Smooth muscle cell (in vitro differentiated cells): Measurements from ENCODE around the gene SPDYE17. TPM values are rescaled to one million over a fixed set of nuclear protein-coding genes. Genes with fewer than 3 reads are reported as not detected.
"Not testable (repeated sequence)": the region's sequence is repeated elsewhere in the genome, so short reads cannot be mapped to it uniquely, and the experiment has no call there.

Experiments used
- DNase-seq: peaks from one replicate; lab custom pipeline; 2025; ENCODE audit not compliant: unreplicated experiment; lab: John Stamatoyannopoulos, UW
- H2AFZ ChIP-seq: fragments of 200-600 bp; sonication (generic); 2 replicates; pipeline ENCODE4 v1.6.0; 2016; ENCODE audit warnings: antibody characterized with exemption, low read depth, mild to moderate bottlenecking
- H3F3A ChIP-seq: fragments of 200-600 bp; sonication (generic); 2 replicates; pipeline ENCODE4 v1.6.0; 2017; ENCODE audit warnings: antibody characterized with exemption, low read depth
- H3K27ac ChIP-seq: fragments of 200-600 bp; sonication (generic); 2 replicates; pipeline ENCODE4 v1.5.1; 2016; ENCODE audit warnings: low read depth, mild to moderate bottlenecking
- H3K27me3 ChIP-seq: fragments of 200-600 bp; sonication (generic); 2 replicates; pipeline ENCODE4 v1.6.1; 2016; ENCODE audit warnings: low read depth, mild to moderate bottlenecking
- H3K36me3 ChIP-seq: fragments of 200-600 bp; sonication (generic); 2 replicates; pipeline ENCODE4 v1.5.1; 2016; ENCODE audit warnings: low read depth
- H3K4me1 ChIP-seq: fragments of 200-600 bp; sonication (generic); 2 replicates; pipeline ENCODE4 v1.5.1; 2016; ENCODE audit warnings: low read depth
- H3K4me2 ChIP-seq: fragments of 200-600 bp; sonication (generic); 2 replicates; pipeline ENCODE4 v1.6.0; 2016; ENCODE audit warnings: mild to moderate bottlenecking
- H3K4me3 ChIP-seq: fragments of 200-600 bp; sonication (generic); 2 replicates; pipeline ENCODE4 v1.5.1; 2016; ENCODE audit warnings: mild to moderate bottlenecking
- H3K79me2 ChIP-seq: fragments of 200-600 bp; sonication (generic); 2 replicates; pipeline ENCODE4 v1.6.0; 2016; ENCODE audit warnings: low read depth, mild to moderate bottlenecking
- H3K9ac ChIP-seq: fragments of 200-600 bp; sonication (generic); 2 replicates; pipeline ENCODE4 v1.6.0; 2016; ENCODE audit warnings: low read depth
- H3K9me3 ChIP-seq: fragments of 200-600 bp; sonication (generic); replicated peaks from 2 replicates; pipeline ENCODE4 v1.5.1; 2016; ENCODE audit warnings: low read depth
- H4K20me1 ChIP-seq: fragments of 200-600 bp; sonication (generic); 2 replicates; pipeline ENCODE4 v1.6.0; 2016; ENCODE audit warnings: low read depth
- WGBS: methylation state at CpG from one replicate; pipeline ENCODE4 v1.1.7; 2016; ENCODE audit warnings: low lambda C conversion rate; 5-methylcytosine and 5-hydroxymethylcytosine counted together
- polyA plus RNA-seq: library from polyadenylated mRNA; unstranded; fragments of >200 nt; fragmentation: Nextera tagmentation; extraction: Ambion mirVana; gene quantifications from 2 replicates; pipeline ENCODE4 v1.2.1, GENCODE V29; 2016
- total RNA-seq: library from RNA; depleted of rRNA; stranded (reverse); fragments of >200 nt; gene quantifications from 2 replicates; pipeline ENCODE4 v1.2.3, GENCODE V29; 2014

SPDYE17 gene
- total and polyA plus RNA-seq, 2 experiments from 2014 or later = not detected

DNA sequence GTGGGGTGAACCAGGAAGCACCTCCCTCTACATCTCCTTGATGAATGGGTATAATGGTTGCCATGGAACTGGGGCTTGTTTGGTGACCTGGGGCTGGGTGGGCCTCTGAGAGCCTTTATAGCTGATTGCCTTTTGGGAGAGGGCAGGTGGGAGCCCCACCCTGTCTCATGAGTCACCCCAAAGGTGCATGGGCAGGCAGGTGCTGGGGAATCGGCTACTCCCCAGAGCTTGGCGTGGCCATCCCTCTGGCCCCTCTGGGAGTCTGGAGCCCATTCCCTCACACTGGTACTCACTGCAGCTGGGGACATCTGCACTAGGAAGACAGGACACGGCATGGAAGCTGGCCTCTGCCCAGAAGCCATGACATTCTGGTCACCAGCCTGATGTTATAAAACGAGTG lies 30.4 kb upstream of the SPDYE17 start, which contains the start of gene SPDYE18:
Gene SPDYE18, minus strand, starts transcription at position 2 of the 400 bp plus-strand sequence. CDS start 2,046 bp downstream, outside the sequence.
- not testable (repeated sequence) for H4K20me1 ChIP-seq, H3K4me1 ChIP-seq, H3K4me2 ChIP-seq, H3K9me3 ChIP-seq, H3F3A ChIP-seq, H3K27me3 ChIP-seq, H3K27ac ChIP-seq, H3K36me3 ChIP-seq, H2AFZ ChIP-seq, H3K79me2 ChIP-seq, H3K4me3 ChIP-seq, DNase-seq, H3K9ac ChIP-seq
- 95% methylated on average over 4 of the region's 4 CpGs for WGBS

DNA sequence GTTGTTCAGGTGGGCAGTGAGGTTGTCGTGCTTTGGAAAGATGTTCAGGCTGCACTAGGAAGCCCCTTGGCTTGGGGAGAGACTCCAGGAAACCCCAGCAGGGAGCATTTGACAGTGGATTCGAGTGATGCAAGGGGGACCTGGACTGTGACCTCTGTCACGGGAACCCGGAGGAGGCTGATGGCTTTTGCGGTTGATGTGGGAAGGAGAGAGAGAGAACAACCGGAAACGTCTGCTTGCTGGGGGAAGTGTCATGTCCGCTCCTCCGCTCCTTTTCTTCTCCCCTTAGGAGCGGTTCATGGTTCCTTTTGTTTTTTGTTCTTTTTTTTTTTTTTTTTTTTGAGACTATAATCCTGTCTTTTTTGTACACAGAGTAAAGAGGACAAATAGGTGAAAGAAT lies 5.8 kb downstream of the SPDYE17 start:
- not testable (repeated sequence) for H2AFZ ChIP-seq, H3K36me3 ChIP-seq, H3K4me2 ChIP-seq, H3K79me2 ChIP-seq, H3K4me3 ChIP-seq, H4K20me1 ChIP-seq, H3F3A ChIP-seq, H3K27ac ChIP-seq, H3K9me3 ChIP-seq, DNase-seq, H3K4me1 ChIP-seq, H3K9ac ChIP-seq, H3K27me3 ChIP-seq
- 98% methylated on average over 9 of the region's 10 CpGs for WGBS

DNA sequence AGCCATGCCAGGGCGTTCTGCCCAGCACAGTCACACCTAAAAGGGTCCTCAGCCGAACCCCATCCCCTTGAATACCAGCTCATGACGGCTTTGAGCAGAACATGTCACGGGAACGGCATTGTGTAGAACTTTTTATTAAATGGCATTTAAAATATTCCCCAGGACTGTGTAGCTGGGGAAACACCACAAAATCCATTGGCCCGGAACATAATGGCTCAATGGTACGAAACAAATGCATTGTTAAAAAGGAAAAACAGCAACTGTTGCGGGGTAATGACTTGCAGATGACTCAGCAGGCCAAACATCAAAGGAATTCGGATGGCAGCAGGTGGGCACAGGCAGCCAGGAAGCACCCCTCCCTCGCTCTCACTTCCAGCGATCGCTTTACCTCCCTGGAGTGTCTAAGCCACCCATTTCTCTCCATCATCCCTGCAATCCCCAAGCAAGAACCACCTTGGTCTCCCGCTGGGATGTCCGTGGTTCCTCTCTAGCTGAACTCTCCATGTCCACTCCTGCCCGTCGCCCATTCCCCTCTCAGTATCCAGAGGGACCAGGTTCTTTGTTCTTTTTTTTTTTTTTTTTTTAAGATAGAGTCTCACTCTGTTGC lies 22.0 kb downstream of the SPDYE17 start:
- not testable (repeated sequence) for H3K79me2 ChIP-seq, H3K4me1 ChIP-seq, H3K27me3 ChIP-seq, H3K9me3 ChIP-seq, H3F3A ChIP-seq, H3K36me3 ChIP-seq, H3K9ac ChIP-seq, DNase-seq, H2AFZ ChIP-seq, H3K4me3 ChIP-seq, H4K20me1 ChIP-seq, H3K27ac ChIP-seq, H3K4me2 ChIP-seq
- WGBS = 57% methylated on average over 13 of the region's 16 CpGs

- not testable (repeated sequence) for H2AFZ ChIP-seq, H3K4me1 ChIP-seq, H3K27ac ChIP-seq, H3K79me2 ChIP-seq, H3F3A ChIP-seq, DNase-seq, H3K9me3 ChIP-seq, H3K4me2 ChIP-seq, H3K27me3 ChIP-seq, H4K20me1 ChIP-seq, H3K36me3 ChIP-seq, H3K9ac ChIP-seq, H3K4me3 ChIP-seq
- 87% methylated on average over 9 of the region's 10 CpGs for WGBS
Measured at GRCh38 chr7:77008000-77008399, 24.2 kb downstream of the SPDYE17 start.

DNA sequence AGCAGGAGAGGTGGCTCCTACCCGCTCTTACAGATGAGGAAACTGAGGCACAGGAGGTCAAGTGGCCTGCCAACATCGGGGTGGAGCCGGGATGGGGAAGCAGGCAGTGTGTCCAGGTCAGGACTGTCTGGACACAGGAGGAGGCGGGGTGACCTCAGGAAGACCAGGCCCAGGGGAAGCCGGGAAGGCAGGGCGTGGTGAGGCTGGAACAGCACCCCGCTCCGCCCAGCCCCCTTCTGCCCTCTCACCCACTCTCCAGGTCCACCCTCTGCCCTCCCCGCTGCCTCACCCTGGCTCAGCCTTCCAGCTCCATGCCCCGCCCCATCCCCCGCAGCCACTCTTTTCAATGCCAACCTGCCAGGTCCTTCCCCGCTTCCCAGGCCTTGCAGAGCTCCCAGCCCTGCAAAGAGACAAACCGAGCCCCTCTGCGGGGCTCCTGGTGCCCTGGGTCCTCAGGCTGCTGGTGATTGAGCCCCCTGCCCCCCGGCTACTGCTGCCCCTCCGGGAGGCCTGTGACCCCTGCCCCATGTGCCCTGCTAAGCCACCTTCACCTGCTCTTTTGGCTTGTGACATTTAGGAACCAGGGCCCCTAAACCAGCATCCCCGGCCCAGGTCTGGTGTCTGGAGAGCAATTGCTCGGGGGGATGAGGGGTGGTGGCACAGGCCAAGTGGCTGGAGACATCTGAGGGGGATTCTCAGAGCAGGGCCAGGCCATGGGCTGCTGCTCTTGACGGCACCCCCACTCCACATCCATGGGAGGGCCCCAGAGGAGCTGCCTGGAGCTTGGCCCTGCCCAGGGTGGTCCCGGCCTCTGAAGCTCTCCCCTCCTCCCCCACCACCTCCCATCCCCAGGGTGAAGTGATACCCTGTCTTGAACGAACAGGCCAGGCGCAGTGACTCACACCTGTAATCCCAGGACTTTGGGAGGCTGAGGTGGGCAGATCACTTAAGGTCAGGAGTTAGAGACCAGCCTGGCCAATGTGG lies 25.7 kb downstream of the SPDYE17 start:
- DNase-seq, H2AFZ ChIP-seq, H3K4me1 ChIP-seq, H3K79me2 ChIP-seq, H3K27me3 ChIP-seq, H3K9me3 ChIP-seq, H3K36me3 ChIP-seq, H3K4me2 ChIP-seq, H3F3A ChIP-seq, H3K9ac ChIP-seq, H4K20me1 ChIP-seq, H3K4me3 ChIP-seq, H3K27ac ChIP-seq: not testable (repeated sequence)
- 87% methylated on average over 13 of the region's 22 CpGs for WGBS

GRCh38 chr7:77005461-77006057 lies 26.6 kb downstream of the SPDYE17 start:
- not testable (repeated sequence) for H4K20me1 ChIP-seq, H3K27ac ChIP-seq, H3K9ac ChIP-seq, H3K9me3 ChIP-seq, H3F3A ChIP-seq, H3K27me3 ChIP-seq, H3K4me2 ChIP-seq, DNase-seq, H3K79me2 ChIP-seq, H3K36me3 ChIP-seq, H3K4me1 ChIP-seq, H3K4me3 ChIP-seq, H2AFZ ChIP-seq
- 98% methylated on average over 15 of the region's 27 CpGs for WGBS

DNA sequence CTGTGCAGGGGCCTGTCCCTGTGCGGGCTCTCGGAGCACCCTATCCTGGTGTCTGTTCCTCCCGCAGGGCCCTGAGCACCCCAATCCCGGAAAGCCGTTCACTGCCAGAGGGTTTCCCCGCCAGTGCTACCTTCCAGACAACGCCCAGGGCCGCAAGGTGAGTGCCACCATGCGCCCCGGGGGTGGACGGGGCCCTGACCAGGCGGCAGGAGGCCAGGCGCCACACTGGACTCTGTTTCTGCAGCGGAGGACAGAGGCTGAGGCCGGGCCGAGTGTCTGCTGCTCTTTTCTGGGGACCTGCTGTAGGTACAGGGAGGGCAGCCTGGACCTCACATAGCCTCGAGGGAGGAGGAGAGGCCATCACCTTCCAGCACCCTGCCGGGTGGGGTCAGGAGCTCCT lies 28.0 kb downstream of the SPDYE17 start:
- not testable (repeated sequence) for H2AFZ ChIP-seq, H3K4me3 ChIP-seq, DNase-seq, H3K27me3 ChIP-seq, H3K9ac ChIP-seq, H3K9me3 ChIP-seq, H4K20me1 ChIP-seq, H3K4me2 ChIP-seq, H3K79me2 ChIP-seq, H3K27ac ChIP-seq, H3K4me1 ChIP-seq, H3K36me3 ChIP-seq, H3F3A ChIP-seq
- WGBS = 93% methylated on average over 14 of the region's 18 CpGs

DNA sequence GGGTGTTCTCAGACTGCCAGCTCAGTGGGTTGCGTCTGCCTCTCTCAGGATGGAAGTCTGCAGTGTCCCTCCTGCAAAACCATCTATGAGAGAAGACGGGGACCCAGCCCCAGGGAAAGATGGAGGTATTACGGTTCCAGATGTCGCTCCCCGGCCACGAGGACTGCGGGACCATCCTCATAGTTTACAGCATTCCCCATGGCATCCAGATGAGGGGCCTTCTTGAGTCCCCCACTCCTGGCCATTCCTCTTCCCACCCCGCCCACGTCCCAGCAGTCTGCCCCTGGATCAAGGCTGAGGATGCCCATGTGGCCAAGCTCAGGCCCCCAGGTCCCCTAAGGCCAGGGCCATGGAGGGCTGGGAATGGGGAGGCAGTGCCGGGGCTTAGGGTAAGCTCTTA lies 28.9 kb downstream of the SPDYE17 start:
- H3K27ac ChIP-seq, H3F3A ChIP-seq, H2AFZ ChIP-seq, DNase-seq, H4K20me1 ChIP-seq, H3K27me3 ChIP-seq, H3K9ac ChIP-seq, H3K79me2 ChIP-seq, H3K4me2 ChIP-seq, H3K9me3 ChIP-seq, H3K4me3 ChIP-seq, H3K36me3 ChIP-seq, H3K4me1 ChIP-seq: not testable (repeated sequence)
- 97% methylated on average over 10 of the region's 10 CpGs for WGBS
